Renal pelvis (tissue), 4 donors: ENCODE measurements around the gene CPSF4L. TPM values are rescaled to one million over a fixed set of nuclear protein-coding genes. Genes with fewer than 3 reads are reported as not detected.
"Not testable (repeated sequence)": the region's sequence is repeated elsewhere in the genome, so short reads cannot be mapped to it uniquely, and the experiment has no call there.

ENCODE experiments used
- DNase-seq: peaks from one replicate; pipeline ENCODE4 v3.0.0-alpha.2; 2013
- polyA plus RNA-seq, 3 donors: library from polyadenylated mRNA; unstranded; fragments of 120-200 nt; gene quantifications; one replicate each; pipeline ENCODE4 v1.2.1, GENCODE V29; 2013; ENCODE audit not compliant: insufficient read length in 3 of 3

CPSF4L gene
- polyA plus RNA-seq, 3 donors, result 0.18 to 0.23 TPM; not detected in 1

DNA sequence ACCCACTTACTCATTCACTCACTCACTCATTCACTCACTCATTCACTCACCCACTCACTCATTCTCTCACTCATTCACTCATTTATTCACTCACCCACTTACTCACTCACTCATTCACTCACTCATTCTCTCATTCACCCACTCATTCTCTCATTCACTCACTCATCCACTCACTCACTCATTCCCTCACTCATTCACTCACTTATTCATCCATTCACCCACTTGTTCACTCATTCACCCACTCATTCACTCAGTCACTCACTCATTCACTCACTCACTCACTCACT, 7.6 kb upstream of the CPSF4L start:
- no peak for DNase-seq

DNA sequence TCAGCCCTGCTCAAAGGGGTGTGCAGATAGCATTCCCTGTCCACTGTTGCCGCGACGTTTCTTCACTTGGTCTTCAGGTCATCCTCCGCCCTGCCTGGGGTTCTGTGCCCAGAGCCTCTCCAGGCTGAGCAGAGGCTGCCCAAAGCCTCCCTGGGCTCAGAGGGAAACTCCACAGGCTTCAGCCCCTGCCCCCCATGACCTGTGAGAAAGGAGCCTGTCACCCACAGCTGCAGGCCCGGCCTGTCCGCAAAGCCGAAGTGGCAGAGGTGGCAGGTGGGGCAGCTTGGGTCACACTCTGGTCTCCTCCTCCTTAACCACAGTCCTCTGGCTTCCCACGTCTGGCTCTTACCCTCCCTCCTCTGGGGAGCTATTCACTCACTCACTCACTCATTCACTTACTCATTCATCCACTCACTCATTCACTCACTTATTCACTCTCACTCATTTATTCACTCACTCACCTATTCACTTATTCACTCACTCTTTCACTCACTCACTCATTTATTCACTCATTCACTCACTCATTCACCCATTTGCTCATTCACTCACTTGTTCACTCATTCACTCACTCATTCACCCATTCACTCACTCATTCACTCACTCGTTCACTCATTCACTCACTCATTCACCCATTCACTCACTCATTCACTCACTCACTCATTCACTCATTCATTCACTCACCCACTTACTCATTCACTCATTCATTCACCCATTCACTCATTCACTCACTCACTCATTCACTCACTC, 7.1 kb upstream of the CPSF4L start:
- no peak for DNase-seq

DNA sequence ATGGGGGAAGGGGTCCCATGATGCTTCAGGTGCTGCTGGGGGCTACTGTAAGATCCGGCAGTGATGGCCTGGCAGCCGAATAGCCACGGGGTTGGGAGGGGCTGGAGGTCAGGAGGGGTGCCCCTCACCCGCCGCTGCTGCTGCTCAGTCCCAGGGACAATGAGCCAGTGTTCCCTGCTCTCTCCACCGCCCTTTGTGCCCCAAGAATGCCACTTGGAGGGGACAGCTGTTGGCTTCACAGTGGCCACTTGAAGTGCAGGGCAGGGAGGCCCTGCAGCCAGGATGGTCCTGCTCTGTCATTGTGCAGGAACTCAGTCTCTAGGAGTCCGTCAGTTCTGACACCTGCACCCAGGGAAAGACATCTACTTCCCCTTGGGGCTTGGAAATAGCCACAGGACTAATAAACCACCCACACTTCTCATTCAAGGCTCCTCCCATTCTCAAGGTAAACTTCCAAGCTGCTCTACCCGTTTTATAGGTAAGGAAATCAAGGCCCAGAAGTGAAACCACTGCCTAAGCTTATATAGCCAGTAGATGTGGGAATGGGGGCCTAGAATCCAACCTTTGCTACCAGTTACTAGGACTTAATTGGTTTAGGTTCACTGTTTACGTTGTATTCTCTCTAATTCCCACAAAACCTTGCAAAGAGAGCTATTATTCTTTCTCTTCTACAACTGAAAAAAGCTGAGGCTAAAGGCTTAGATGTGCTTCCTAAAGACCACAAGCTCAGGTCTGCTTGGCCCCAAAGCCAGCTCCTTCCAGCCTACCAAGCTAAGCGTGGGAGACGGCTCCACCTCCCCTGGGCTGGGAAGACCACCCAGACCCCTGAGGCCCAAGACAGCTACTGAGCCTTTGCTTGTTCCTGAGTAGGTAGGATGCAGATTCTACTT, 6.2 kb upstream of the CPSF4L start:
- DNase-seq, result no peak

DNA sequence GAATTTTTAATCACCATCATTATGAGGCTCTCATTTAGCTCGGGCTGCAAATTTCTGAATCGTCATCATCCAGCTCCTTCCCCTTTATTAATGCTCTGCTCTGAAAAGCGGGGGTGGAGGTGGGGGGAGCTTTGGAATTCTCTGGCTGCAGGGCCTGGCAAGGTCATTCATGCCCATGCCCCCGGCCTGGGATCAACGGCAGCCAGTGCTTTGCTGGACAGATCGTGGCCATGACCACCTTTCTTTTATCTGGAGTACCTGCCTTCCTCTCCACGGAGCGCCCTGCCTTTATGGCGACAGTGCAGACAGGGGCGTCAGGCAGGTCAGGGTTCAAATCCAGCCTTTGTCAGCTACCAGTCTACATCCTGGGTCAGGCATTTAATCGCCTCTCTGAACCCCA, 5.1 kb upstream of the CPSF4L start:
- DNase-seq, result no peak

DNA sequence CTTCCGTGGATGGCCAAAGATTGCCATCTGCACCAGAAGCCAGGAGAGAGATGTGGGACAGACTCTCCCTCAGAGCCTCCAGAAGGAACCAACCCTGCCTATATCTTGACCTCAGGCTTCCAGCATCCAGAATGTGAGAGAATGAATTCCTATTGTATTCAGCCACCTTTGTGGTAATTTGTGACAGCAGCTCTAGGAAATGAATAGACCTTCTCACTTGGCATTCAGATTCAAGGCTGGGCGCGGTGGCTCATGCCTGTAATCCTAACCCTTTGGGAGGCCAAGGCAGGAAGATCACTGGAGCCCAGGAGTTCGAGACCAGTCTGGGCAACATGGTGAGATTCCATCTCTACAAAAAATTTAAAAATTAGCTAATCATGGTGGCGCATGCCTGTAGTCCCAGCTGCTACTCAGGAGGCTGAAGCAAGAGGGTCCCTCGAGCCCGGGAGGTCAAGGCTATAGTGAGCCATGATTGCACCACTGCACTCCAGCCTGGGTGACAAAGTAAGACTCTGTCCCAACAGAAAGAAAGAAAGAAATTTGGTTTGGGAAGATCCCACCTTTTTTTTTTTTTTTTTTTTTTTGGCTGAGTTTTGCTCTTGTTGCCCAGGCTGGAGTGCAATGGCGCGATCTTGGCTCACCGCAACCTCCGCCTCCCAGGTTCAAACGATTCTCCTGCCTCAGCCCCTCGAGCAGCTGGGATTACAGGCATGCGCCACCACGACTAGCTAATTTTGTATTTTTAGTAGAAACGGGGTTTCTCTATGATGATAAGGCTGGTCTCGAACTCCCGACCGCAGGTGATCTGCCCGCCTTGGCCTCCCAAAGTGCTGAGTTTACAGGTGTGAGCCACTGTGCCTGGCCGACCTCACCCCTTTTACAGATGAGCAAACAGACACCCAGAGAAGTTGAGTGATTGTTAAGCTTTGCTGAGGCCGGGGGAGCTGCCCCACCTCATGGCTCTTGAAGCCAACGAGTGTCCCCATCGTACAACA, 4.3 kb upstream of the CPSF4L start:
- DNase-seq, result no peak

DNA sequence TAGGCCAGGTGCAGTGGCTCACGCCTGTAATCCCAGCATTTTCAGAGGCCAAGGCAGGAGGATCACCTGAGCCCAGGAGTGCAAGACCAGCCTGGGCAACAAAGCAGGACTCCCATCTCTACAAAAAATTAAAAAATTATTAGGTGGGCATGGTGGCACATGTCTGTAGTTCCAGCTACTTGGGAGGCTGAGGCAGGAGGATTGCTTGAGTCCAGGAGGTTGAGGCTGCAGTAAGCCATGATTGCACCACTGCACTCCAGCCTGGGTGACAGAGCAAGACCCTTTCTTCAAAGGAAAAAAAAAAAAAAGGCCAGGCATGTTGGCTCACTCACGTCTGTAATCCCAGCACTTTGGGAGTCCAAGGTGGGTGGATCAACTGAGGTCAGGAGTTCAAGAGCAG, 2.8 kb upstream of the CPSF4L start:
- not testable (repeated sequence) for DNase-seq

DNA sequence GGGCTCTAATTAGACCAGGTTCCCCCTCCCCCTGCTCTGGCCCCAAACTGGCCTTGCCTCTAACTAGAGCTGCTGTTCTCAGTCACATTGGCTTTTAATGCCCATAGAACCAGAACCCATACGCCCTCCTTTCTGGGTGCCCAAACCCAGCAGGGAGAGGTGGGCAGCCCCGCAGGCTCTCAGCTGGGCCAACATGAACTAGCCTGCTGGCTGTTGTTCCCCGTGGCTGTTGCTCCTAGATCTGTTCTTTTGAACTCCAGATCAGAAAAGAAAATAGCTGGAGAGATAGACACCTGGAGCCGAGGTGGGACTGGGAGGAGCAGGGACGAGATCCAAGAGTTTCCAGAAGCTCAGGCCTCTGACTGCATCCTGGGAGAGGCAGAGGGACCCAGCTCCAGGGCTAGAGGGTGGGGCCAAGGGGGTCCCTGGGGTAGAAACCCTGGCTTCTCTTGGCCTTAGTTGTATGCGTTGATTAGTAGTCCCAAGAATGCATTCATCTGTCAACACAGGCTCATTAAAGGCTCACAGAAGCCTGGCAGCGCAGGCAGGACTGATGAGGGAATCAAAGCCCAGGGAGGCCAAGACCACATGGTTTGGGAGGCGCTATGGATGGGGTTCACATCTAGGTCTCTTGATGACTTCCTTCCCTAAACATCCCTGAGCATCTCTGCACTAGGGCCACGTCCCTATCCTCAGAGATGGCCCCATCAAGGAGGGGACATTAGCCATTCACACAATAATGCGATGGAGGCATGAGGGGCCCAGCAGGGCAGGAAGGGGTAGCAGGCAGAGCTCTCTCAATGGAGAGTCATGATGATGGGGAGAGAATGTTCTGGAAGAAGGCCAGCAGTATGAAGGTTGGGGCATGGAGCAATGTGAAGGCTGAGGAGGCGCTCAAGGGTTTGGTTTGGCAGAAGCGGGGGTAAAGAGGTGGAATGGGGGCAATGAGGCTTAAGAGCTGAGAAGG, 1.3 kb upstream of the CPSF4L start:
- no peak for DNase-seq

DNA sequence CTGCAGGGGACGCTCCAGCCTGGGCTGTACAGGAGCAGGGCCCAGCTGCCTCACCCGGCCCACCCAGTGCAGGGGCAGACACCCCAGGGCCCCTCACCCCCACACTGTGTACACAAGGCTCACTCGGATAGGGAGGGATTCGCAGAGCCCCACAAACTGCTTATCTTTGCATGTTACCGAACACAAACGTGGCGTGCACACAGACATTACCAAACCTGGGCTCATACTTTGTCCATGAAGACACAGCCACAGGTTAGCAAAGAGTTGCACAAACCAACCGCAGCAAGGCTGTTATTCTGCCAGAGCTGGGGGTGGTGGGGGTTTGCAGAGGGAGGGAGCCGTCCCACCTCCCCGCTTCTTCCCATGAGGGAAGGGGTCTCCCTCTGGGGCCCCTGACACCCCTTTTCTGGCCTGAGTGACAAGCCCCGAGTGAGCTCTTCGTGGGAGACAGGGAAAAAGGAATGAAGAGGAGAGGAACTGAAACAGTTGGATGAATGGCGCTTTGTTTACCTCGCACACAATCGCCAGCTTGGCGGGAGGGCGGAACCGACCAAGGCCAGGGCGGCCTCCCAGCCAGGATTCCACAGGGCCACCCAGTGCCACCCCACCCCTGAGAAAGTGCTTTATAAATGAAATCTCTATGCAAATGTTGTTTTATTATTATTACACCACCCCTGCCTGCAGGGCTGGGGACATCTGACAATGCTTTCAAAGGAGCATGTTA, 434 bp upstream of the CPSF4L start:
- no peak for DNase-seq

DNA sequence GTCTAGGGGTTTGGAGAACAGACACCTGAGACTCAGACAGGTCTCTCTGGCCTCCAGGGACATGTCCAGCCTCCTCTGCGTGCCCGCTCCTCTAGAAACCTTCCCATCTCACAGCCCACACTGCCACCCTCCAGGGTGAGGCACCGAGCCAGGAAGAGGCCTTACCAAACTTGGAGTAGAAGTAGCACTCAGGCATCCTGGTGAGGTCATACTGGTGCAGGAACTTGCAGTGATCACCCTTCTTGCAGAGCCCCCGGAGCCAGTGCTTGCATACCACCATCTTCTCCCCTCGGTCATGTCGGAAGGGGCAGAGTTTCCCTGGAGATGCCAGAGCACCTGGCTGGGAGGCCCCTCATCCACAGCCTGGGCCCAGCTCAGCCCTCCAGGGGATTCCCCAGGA, 4.2 kb downstream of the CPSF4L start:
- DNase-seq, result no peak

DNA sequence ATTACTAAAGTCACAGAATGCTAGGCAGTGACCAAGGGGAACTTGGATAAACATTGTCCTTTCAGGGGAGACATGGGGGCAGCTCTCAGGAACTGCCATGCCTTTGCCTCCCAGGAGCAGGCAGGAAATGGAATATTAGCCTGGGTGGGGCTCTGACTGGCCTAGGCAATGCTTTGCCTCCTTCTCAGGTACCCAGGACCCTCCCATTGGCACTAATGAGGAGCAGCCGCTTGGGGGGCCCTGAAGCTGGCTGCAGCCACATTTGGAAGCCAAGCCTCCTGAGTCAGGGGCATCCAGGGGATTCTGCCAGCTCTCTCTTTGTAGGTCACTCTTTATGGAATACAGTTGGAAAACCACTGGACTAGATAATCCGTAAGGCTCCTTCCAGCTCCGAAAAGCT, 5.5 kb downstream of the CPSF4L start:
- no peak for DNase-seq

DNA sequence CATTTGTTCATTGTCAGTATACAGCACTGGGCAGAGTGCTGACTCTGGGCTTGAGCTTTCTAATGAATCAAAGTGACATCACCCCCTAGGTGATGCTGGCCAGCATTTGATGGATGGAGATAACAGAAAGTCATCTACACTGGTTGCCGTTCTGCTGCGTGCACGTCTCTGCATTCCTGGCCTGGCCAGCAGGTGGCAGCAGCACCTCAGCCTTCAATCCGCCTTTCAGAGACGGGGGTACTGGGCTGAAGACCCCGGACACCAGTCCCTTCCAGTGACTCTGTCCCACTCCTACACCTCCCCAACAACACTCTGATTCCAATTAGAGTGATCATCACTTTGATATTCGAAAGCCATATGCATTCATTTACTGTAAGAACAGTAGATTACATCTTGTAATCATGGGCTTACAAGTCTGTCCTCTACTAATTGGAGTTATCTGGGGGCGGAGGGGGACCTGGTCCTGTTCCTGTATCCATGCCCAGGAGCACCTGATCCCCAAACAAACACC, 6.0 kb downstream of the CPSF4L start:
- no peak for DNase-seq

DNA sequence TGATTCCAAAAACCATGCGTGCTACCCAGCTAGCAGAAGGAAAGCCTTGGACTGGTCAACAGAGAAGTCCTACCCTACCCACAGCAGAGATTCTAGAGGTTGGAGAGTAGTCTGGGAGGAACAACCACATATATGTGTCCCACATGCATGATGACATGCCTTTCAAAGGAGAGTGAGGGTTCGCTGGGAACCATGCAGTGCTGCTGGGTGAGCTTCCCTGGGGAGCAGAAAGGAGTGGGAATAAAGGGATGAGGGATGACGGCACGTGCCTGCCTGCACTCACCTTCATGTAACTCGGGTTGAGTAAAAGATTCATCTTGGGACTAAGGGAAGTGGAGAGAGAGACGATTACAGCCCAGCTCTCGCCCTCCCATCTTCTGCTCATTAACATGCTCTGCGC, 9.8 kb downstream of the CPSF4L start:
- DNase-seq, result no peak

DNA sequence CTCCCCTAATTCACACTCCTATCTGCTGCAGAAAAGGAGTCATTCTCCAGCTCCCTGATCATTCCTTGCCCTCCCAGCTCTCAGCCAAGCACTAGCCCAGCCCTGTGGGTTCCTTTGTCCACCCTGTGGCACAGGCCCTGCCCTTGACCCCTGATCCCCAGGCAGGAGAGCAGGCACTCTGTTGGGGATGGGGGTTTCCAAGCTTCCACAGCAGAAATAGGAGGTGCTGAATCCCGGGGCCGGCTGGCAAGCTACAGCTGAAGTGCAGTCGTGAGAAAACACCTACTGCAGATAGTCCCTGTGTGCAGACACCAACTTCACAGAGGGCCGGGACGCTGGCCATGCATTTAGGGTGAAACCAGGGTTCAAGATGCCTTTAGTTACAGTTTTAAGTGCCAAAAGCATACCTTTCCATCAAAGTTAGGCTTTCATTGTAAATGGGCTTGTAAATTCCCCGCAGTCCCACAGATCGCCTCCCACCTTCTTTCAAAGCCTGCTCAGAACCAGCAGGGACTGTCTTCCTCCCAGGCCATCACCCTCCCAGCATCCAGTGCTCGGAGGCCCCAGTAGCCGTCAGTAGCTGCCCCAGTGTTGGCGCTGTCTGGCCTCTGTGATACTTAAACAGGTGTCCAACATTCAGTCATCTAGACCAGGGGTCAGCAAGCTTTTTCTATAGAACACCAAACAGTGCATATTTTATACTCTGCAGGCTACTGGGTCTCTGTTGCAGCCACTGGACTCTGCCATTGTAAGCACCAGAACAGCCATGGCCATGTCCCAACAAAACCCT, 10.6 kb downstream of the CPSF4L start:
- no peak for DNase-seq

DNA sequence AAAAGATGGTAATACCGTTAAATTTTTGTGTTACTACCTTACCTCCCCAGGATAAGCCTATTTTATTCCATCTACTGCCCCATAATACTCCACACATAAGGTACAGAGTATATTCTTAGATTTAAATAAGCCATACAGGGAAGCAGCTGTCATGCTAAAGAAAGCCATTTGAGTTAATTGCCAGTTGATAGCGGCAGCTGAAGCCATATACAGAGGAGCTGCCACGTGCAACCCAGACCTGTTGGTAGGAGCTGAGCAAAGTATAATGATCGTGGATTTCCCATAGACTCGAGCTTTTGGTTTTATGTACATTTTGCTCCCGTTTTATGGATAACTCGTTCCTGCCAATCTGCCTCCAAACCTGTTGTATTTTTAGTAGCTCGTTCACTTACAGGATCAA, 12.0 kb downstream of the CPSF4L start:
- DNase-seq, result no peak

DNA sequence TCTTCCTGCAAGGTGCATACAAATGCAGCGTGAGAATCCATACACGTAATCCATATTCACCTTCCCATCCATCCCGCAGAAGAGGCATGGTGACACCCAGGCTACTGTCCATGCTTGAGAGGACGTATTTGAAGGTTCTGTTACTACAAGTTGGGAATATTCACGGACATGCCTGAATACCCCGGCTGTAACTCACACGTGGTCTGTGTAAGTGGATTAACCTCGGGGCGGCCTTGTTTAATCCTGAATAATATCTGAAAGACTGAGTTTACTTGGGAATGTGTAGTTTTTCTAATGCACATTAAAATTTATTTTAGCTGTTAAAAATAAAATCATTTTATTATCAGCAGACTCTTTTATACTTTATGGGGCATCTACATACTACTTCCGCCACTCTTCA, 13.1 kb downstream of the CPSF4L start:
- no peak for DNase-seq

DNA sequence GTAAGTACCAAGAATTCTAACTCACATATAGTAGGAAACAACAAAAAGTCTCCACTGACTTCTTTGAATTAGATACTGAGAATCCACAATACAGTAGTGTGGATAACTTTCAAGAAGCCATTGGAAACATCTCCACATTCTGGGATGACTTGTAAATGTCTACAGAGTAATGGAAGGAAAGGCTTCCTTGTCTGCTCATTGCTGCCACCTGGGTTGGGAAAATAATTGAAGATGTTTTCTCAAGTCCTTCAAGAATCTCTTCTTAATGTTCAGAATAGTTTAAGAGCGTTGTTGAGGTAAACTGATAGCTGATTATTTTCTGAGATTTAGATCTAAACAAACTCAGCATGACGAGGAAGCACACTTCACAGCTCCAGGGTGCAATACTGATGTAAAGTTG, 14.0 kb downstream of the CPSF4L start:
- DNase-seq, result no peak

DNA sequence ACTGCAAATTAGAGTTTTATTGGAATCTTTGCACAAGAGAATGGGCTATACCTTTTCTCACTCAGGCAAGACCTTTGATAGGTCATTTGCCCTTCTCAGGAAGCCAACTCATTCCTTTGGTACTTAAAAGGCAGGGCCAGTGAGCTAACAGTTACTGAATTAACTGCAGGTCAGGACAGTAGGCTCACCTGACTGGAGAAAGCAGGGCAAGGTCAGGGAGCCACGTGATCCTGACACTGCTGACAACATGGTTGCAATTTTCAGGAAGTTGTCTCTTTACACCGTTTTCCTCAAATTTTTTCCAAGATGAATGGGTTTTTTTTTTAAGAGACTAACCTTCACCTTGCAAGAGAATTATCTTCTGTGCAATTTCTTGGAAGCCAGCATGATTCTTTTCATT, 21.1 kb downstream of the CPSF4L start:
- DNase-seq, result no peak

DNA sequence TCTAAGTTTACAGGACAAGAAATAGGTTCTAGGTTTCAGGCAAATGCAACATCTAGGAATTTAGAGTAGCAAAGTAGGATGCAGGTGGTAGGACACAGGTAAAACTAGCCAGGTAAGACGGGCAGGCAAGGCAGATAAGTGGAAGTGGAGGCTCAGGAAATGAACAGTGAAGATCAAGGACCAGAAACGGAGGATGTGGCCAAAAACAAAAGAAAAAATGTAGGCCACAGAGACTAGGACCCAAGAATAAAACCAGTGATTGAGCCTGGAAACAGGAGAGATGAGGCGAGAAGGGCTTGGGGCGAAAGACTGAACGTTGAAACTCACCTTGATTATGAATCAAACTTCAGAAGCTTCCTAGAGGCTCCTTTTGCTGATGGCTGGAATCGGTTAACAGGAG, 24.0 kb downstream of the CPSF4L start:
- no peak for DNase-seq

DNA sequence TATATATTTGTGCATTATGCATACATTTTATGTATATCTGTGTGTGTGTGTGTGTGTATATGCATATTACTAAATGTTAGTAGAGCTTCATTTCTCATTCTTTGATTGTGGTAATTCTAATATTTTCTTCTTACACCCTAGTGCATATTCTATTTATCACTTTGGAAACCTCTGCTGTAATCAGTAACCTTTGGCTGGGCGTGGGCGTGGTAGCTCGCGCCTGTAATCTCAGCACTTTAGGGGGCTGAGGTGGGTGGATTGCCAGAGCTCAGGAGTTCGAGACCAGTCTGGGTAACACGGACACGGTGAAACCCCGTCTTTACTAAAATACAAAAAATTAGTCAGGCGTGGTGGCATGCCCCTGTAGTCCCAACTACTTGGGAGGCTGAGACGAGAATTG, 26.9 kb downstream of the CPSF4L start:
- DNase-seq, result no peak
